Stimulated activated CD4-positive, alpha-beta T cell treated with anti-CD3 and anti-CD28 coated beads, Interleukin-1b, Interleukin-23, amount 100 ng/mL, for 48 hours (primary cell): Measurements from ENCODE around the gene UBP1.
"Not testable (repeated sequence)": the region's sequence is repeated elsewhere in the genome, so short reads cannot be mapped to it uniquely, and the experiment has no call there.

Experiments
- DNase-seq: peaks from one replicate; pipeline ENCODE4 v3.0.0-alpha.2; 2020

The UBP1 gene

DNA sequence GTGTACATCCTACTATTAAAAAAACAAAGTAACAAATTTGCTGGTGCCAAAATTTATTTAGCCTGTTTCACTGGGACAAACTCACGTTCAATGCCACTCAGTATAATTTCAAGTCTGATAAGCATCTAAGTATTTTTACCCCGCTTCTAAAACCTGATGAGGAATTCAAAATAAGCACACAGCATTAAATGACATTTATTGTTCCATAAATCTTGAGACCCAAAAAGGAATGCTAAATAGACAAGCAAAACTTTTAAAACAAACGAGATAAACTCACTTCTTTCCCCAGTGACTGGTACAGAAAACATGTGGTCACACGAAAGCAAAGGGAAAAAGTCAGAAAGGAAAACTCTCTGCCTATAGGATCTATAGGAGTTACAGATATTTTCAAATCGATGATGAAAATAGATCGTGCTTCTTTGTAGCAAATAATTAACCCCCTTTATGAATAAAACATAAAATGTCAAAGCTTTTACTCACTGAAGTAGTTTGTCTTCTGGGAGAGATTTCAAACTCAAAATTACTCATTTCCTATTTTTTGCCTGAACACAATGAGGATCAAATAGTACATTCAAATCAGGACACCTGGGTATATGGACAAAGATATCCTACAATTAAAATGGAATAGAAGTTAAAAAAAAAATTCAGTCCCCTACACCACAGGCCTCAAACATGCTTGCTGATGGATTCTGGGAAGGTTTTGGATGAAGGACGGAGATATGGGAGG is 51.7 kb downstream of the UBP1 start:
- DNase-seq = no peak

DNA sequence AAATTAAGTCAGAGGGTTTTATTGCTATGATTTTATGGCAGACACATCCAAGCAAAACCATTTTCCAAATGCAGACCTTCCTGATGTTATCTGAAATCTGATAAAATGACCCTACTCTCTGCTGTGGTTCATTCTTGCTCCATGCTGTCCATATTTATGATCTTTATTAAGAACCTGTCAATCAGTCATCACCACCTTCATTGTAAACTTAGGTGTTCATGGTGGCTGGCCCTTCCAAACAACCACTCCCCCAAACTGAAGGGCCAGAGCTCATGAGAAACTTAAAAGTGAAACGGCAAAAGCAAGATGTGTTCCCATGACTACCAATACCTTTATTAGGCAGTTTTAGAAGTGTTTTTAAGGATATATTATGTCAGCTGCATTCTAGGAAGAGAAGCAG is 53.6 kb downstream of the UBP1 start:
- no peak for DNase-seq

DNA sequence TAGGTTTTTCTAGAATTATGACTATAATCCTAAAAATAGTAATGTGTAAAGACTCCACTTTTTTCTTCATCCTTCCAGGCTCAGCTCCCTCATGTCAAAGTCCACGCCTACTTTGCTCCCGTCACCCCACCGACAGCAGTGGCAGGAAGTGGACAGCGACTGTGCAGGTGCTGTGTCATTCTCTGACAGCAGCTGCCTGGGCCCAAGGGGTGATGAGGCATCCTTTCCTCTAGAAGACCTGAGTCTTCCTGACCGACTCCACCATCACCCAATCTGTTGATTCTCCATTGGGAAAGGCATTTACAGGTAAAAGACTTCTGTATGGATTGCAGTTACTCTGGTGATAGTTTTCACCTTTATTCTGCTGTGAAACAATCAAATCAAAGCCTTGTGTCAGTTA is 54.8 kb downstream of the UBP1 start:
- peak; percentile 66 for DNase-seq

DNA sequence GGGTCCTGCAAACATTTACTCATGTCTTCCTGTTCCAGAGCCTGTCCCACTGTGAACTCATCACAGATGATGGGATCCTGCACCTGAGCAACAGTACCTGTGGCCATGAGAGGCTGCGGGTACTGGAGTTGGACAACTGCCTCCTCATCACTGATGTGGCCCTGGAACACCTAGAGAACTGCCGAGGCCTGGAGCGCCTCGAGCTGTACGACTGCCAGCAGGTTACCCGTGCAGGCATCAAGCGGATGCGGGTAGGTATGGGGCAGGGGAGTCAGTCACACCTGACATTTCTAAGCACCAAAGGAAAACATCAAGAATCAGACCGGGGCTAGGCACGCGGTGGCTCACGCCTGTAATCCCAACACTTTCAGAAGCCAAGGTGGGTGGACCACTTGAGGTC is 56.3 kb downstream of the UBP1 start:
- no peak for DNase-seq

DNA sequence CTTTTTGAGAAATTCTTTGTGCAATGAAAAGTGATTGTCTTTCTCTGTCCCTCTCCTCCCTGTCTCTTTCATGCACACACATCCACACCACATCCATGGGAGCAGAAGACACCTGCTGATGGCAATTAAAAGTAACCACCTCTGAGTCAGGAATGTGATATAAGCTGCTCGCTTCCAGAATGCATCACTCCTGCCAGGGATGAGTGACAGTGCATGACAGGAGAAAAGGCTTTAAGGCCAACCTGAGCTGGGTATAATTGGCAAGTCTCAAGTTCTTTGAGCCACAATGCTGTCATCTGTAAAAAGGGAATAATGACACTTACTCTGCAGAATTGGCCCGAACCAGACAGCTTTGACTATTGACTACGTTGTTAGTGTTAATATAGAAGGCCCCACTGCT is 59.6 kb downstream of the UBP1 start:
- DNase-seq = no peak

DNA sequence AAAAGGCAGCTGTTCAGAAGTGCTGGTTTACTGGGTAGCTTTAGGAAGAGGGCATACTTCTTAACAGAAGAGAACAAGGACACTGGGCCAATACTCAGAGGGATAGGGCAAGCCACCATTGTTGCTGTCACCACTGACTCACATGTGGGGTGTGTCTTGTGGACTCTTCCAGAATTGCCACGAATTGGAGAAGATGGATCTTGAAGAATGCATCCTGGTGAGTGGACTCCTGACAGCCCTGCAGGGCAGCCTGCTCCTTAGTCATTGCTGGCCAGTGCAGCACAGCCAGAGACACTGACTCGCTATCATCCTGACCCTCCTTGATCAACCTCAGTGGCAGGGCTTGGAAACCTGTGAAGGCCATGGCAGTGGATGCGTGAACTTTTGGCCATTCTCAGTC is 62.3 kb downstream of the UBP1 start:
- DNase-seq = no peak

DNA sequence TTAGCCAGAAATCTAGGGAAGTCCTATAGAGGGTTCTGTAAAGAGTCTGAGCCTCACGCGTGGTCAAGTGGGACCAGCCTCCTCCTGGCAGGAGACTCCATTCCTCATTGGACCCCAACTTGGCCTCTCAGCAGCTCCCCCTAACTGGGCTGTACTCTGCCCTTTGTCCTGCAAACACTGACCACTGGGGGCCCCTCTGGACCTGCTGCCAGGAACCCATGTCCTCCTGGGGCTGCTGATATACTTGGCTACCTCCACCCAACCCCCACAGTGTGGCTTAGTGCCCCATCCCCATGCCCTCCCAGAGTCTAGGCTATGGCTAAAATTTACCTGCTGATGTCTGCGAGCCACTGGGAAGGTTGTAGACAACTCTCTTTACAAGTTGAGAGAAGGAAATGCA is 62.7 kb downstream of the UBP1 start:
- no peak for DNase-seq

DNA sequence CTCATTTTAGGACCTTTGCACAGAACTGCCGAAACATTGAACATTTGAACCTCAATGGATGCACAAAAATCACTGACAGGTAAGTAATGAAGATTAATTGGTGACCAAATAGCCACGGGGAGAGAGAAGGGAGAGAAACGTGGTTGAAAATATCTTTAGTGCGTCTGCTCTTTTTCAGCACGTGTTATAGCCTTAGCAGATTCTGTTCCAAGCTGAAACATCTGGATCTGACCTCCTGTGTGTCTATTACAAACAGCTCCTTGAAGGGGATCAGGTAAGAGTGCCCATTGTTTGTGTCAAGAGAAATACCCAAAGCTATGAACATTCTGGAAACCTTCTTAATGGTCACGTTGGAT is 67.1 kb downstream of the UBP1 start:
- DNase-seq = no peak

DNA sequence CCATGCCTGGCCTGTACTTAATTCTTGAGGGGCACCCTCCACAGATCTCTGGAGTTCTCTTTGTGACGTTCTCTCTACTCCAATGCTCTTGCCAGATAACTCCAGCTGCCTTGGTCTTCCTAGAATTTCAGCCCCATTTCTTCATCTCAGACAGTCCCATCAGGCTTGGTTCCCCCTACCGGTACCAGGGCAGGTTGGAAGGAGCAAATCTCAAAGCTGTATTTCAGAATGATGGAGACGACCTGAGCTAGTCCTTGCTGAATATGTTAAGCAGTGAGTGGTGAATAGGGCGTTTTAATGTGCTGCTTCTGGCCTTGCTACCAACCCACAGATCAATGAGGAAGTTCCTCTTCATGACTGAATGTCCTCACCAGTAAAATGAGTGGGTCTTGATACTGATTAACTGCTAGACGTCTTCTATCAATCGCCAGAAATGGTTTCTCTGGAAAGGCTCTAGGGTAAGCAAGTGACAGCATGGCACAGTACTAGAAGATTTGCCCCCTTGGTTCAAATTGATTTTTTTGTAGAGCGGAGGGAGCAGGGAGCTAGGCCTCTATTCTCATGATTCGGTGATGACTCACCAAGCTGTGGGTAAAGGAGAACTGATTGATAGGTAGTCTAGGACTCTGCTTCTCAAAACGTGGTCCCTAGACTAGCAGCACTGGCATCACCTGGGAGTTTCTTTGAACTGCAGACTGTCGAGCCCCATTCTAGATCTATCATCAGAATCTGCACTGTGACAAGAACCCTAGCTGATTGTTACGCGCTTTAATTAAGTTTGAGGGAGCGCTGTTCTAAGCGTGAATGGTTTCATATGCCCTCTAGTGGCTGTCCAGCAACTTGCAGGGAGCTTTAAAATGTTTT is 67.8 kb downstream of the UBP1 start:
- DNase-seq = peak; percentile 24

DNA sequence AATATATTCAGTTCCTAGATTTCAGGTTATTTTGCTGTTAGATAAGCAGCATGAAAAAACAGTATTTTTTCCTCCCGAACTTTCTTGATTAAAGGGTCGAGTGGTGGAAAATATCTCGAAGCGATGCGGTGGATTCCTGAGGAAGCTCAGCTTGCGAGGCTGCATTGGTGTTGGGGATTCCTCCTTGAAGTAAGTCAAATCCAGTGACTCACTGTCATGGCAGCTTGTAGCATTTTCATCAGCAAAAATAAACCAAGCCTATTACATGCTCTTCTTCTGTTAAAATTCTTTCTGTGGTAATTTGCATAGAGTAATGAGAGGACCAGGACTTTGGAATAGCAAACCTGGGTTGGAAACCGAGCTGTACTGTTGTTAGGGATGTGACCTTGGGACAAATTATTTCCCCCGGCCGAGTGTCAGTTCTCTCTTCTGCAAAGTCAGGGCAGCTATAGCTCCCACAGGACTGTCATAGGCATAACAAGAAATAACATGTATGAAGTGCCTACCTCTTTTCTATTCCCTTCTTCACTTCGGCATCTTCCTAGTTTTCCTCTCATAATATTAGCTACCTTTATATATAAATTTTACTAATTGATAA is 75.6 kb downstream of the UBP1 start:
- DNase-seq = no peak

DNA sequence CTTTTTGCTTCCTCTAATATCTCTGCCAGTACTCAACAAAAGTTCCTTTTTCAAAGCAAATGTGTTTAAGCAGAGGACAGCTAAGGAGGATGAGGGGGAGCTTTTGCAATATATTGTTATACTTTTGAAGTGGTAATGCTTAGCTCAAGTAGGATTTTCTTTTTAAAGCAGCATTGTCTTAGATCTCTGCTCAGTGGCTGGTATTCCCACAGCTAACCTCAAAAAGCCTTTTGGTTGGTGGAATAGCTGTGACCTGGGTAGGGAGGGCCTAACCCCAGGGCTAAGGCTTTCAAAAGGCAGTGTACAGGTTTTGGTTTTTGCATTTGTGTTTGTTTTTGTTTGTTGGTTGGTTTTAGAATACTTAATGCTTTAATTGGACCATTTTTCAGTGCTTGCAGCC is 76.1 kb downstream of the UBP1 start:
- DNase-seq = no peak

DNA sequence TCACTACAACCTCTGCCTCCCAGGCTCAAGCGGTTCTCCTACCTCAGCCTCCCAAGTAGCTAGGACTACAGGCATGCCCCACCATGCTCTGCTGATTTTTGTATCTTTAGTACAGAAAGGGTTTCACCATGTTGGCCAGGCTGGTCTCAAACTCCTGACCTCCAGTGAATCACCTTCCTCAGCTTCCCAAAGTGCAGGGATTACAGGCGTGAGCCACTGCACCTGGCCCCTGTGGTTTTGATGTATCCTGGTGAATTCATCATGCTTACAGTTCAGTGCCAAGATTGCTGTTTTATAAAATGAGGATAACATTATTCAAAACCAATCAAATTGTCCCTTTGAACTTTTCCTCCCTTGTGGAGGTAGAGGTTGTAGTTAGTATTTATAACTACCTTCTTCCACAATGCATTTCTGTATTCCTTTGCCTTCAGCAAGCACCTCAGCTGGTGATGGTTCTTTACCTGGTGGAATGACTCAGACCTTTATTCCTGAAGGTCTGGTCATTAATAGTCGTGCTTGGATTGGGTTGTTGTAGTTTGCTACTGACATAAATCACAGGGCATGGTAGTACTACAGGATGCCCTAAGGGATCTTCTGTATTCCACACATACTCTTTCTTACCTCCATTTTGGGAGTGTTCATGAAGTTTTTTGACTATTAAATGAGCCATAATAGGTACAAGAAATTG is 76.9 kb downstream of the UBP1 start:
- DNase-seq = no peak

DNA sequence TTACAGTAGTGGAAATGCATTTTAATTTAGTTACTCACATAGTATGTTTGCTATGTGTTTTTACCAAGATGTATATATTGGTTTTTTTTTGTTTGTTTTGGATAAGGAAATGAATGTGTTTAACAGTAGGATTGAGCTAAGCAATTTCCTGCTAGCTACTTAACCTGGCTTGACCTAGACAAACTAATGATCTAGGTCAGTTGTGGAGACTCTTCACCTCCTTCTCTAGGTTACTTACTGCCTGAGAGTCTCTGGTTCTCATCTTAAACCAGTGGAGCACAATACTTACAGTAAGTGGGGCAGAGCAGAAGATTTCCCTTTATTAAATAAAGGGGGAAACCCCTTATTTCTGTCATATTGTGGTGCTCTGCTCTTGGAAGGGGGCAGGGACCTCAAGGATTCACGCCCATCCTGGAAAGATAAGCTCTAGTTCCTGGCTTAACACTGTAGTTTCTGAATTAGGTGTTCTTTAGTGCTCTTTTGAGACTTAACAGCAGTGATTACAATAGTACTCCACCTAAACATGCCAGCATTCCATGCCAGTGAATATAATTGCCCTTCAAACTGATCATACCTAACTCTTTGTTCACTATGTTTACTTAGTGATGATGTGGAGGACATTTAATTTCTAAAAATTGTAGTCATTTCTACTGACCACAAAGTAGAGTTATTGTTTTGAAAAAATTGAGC is 79.9 kb downstream of the UBP1 start:
- DNase-seq = no peak

DNA sequence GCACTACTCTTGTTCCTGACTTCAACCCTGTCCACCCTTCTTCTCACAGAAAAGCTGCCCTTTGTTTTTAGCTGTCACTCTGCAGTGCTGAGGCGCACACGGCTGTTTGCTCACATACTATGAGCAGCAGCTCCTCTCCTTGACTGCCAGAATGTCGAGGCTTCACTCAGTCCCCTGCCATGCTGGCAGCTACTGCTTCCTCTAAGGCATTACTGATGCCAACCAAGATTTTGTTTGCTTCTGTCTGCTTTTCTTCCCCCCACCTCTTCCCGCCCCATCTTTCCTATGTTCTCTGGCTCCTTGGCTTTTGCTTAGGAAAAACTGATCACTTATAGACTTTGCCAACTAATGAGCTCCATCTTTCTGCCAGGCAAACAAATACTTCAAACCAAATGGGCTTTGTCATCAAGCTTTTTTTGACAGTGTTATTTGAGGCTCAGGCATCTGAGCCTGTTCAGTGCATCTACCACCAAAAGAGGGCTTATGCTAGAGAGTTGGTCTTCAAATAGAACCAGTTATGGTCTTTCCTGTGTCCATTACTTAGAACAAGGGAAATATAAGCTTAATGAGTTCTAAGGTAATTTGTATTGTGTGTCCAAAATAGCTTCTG is 81.9 kb downstream of the UBP1 start:
- DNase-seq = no peak

DNA sequence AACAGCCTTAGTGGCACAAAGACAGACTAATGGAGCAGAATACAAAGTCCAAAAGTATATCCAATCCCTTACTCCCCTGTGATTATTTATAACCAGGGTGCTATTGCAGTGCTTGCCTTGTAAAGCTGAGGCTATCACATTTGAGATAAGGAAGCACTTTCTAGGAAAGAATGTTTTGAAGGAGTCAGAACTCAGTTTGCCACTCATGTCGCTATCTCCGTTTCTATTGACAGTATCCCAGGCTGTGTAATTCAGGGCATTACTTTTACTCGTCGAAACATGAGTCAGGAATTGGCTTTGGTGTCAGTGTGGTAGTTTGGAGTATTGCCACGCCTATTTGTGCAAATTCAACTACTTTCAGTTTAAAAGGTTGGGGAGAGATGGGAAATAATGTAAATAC is 84.6 kb downstream of the UBP1 start:
- DNase-seq = no peak

DNA sequence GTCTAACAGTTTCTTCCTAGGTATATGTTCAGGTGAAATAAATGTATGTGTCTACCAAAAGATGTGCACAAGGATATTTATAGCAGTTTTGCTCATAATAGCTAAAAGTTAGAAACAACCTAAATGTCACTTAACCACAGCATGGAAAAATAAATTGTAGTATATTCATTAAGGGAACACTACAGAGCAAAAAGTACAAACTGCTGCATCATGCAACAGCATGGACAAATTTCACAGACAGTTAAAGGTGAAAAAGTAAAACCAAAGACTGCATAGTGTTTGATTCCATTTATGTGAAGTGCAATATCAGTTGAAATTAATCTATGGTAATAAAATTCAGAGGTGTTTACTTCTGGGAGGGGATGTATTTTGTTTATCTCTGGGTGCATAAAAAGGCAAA is 100.4 kb downstream of the UBP1 start:
- DNase-seq = no peak

DNA sequence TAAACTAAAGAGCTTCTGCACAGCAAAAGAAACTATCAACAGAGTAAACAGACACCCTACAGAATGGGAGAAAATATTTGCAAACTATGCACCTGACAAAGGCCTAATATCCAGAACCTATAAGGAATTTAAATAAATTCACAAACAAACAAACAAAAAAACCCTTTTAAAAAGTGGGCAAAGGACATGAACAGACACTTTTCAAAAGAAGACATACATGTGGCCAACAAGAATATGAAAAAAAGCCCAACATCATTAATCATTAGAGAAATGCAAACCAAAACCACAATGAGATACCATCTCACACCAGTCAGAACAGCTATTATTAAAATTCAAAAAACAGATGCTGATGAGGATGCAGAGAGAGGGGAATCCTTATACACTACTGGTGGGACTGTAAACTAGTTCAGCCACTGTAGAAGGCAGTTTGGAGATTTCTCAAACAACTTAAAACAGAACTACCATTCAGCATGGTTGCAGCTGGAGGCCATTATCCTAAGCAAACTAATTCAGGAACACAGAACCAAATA is 101.2 kb downstream of the UBP1 start:
- DNase-seq = not testable (repeated sequence)
